ENCODE data around the gene POU6F2.

DNA sequence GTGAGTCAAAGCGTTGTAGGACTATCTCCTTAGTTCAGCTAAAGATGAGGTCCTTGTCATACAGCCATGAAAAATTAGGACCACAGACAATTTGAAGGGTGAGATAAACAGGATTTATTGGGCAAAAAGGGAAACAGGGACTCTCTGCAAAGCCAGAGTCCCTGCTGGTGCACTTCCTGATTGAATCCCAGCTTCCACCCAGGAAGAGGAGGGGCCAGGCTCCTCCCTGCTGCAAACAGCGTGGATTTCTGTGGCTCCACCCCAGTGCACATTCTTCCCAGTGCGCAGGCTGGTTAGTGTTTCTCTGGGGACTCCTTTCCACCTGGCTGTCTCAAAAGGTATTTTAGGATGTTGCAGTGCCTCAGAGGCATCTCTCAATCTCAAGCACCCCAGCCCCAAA, 423.1 kb downstream of the POU6F2 start:
- TF ChIP-seq EZH2 (IDR thresholded peaks at IDR 0.05; ENCODE audit: low read length, missing control alignments), result no peak
- TF ChIP-seq, protein P1, sequence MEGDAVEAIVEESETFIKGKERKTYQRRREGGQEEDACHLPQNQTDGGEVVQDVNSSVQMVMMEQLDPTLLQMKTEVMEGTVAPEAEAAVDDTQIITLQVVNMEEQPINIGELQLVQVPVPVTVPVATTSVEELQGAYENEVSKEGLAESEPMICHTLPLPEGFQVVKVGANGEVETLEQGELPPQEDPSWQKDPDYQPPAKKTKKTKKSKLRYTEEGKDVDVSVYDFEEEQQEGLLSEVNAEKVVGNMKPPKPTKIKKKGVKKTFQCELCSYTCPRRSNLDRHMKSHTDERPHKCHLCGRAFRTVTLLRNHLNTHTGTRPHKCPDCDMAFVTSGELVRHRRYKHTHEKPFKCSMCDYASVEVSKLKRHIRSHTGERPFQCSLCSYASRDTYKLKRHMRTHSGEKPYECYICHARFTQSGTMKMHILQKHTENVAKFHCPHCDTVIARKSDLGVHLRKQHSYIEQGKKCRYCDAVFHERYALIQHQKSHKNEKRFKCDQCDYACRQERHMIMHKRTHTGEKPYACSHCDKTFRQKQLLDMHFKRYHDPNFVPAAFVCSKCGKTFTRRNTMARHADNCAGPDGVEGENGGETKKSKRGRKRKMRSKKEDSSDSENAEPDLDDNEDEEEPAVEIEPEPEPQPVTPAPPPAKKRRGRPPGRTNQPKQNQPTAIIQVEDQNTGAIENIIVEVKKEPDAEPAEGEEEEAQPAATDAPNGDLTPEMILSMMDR (conservative IDR thresholded peaks at IDR 0.05 in 1 of 2, IDR thresholded peaks at IDR 0.05 in 1 of 2; ENCODE audit: low read depth in 1 of 2, low read length in 2 of 2), result no peak

Measured in fibroblast of lung (primary cell).